Keratinocyte (primary cell): ENCODE data around the gene PAX7. TPM values are rescaled to one million over a fixed set of nuclear protein-coding genes. Genes with fewer than 3 reads are reported as not detected.

Experiments
- DNase-seq: peaks from one replicate; pipeline ENCODE4 v3.0.0-alpha.2; 2011; ENCODE audit warnings: low read depth, missing footprints, low spot score
- FAIRE-seq: peaks from 2 replicates; lab custom pipeline; 2011; peaks lifted over from hg19 to GRCh38; lab: Jason Lieb, UNC
- H2AFZ ChIP-seq: 2 replicates; pipeline ENCODE4 v1.6.0; 2012; ENCODE audit warnings: low read length, control low read depth, inconsistent platforms; ENCODE audit not compliant: control insufficient read depth
- H3K27ac ChIP-seq: 2 replicates; pipeline ENCODE4 v1.5.1; 2011; ENCODE audit warnings: low read length; ENCODE audit not compliant: control insufficient read depth, insufficient read depth
- H3K27me3 ChIP-seq: 3 replicates; pipeline ENCODE4 v1.6.0; 2011; ENCODE audit warnings: low read length; ENCODE audit not compliant: control insufficient read depth, insufficient read depth; ENCODE audit errors: extremely low read depth
- H3K36me3 ChIP-seq, 2 experiments: 2 replicates in 1 of 2; 3 replicates in 1 of 2; pipeline ENCODE4 v1.5.1; 2011; ENCODE audit warnings: low read length in 2 of 2, mild to moderate bottlenecking in 1 of 2; ENCODE audit not compliant: control insufficient read depth in 2 of 2, insufficient read depth in 2 of 2; ENCODE audit errors: extremely low read depth in 1 of 2
- H3K4me1 ChIP-seq: 3 replicates; pipeline ENCODE4 v1.5.1; 2011; ENCODE audit warnings: low read length; ENCODE audit not compliant: control insufficient read depth, insufficient read depth; ENCODE audit errors: extremely low read depth
- H3K4me2 ChIP-seq: 3 replicates; pipeline ENCODE4 v1.6.0; 2011; ENCODE audit warnings: low read depth, low read length; ENCODE audit not compliant: control insufficient read depth, insufficient read depth; ENCODE audit errors: extremely low read depth
- H3K4me3 ChIP-seq, 3 experiments: fragments of 200-600 bp in 1 of 3; sonication (generic) in 1 of 3; 2 replicates in 2 of 3; 3 replicates in 1 of 3; pipeline ENCODE4 v1.5.1; 2011 to 2016; ENCODE audit warnings: low read length in 3 of 3, mild to moderate bottlenecking in 3 of 3, control low read depth in 2 of 3, inconsistent platforms in 1 of 3, low read depth in 1 of 3, mixed read lengths in 1 of 3, mixed run types in 1 of 3, moderate library complexity in 1 of 3; ENCODE audit not compliant: control insufficient read depth in 2 of 3, insufficient read depth in 2 of 3; ENCODE audit errors: extremely low read depth in 1 of 3
- H3K79me2 ChIP-seq: 2 replicates; pipeline ENCODE4 v1.6.0; 2012; ENCODE audit warnings: low read length; ENCODE audit not compliant: control insufficient read depth, insufficient read depth
- H3K9ac ChIP-seq: 3 replicates; pipeline ENCODE4 v1.6.0; 2011; ENCODE audit warnings: low read length; ENCODE audit not compliant: control insufficient read depth, insufficient read depth; ENCODE audit errors: extremely low read depth
- H3K9me1 ChIP-seq: 3 replicates; pipeline ENCODE4 v1.6.0; 2011; ENCODE audit warnings: low read length; ENCODE audit not compliant: control insufficient read depth, insufficient read depth; ENCODE audit errors: extremely low read depth
- H3K9me3 ChIP-seq: 2 replicates; pipeline ENCODE4 v1.5.1; 2012; ENCODE audit warnings: low read depth, low read length; ENCODE audit not compliant: control insufficient read depth
- H4K20me1 ChIP-seq: 3 replicates; pipeline ENCODE4 v1.6.0; 2011; ENCODE audit warnings: low read length; ENCODE audit not compliant: control insufficient read depth, insufficient read depth; ENCODE audit errors: extremely low read depth
- EZH2 ChIP-seq: IDR thresholded peaks from one replicate; pipeline ENCODE4 v1.6.1; 2012; ENCODE audit warnings: inconsistent platforms, mild to moderate bottlenecking, low read length, moderate library complexity
- dilution Hi-C: fragments of 300-500 bp; cut with MboI; formaldehyde crosslinking; loops from one replicate; pipeline ENCODE4 v1.7.0; 2020; ENCODE audit warnings: low sequenced_read_pairs; ENCODE audit not compliant: extremely low pct_ligation_motif_present
- polyA plus RNA-seq, 5 experiments: library from polyadenylated mRNA; depleted of rRNA in 3 of 5; stranded (reverse) in 3 of 5; stranded (forward) in 1 of 5; unstranded in 1 of 5; fragments of >200 nt; gene quantifications; 1 replicate in 1 of 5; 2 replicates in 3 of 5; 3 replicates in 1 of 5; pipeline versions ENCODE4 v1.2.1 to v1.2.3, GENCODE V29; 2011 to 2012; ENCODE audit warnings: missing spikeins in 2 of 5, low read depth in 1 of 5, low replicate concordance in 1 of 5
- TF ChIP-seq, protein P1 (sequence below), 3 experiments: IDR thresholded peaks in 1 of 3; conservative IDR thresholded peaks in 1 of 3; optimal IDR thresholded peaks in 1 of 3; 2 replicates in 2 of 3; 3 replicates in 1 of 3; pipeline versions ENCODE3 to v1.5.1; 2011; ENCODE audit warnings: low read length in 3 of 3, mild to moderate bottlenecking in 3 of 3, moderate library complexity in 2 of 3, control low read depth in 1 of 3, inconsistent platforms in 1 of 3; ENCODE audit not compliant: insufficient read depth in 2 of 3; ENCODE audit errors: extremely low read depth in 1 of 3

Gene PAX7
- polyA plus RNA-seq, 1 donor (not counting 4 experiments of a cell fraction or from before 2014, with no cell fraction given) = not detected

DNA sequence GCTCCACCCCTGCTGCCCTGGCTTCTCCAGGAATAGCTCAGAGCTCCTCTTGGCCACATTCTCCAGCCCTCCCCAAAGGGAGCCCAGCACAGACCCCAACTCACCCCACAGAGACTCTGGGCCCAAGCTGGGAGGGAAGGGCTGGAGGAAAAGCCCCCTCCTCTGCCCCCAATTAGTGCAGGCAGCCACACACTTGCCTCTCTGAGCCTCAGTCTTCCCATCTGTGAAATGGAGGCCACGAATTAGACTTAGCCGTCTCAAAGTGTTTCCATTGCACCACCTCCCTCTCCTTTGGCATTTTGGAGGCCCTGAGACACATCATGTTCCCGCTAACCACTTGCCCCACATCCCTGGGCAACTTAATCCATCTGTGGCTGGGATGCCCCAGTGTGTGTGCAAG, 108.0 kb downstream of the PAX7 start:
- FAIRE-seq (no peak), DNase-seq (no peak)
- H3K9me3 ChIP-seq = no peaks in the 10 kb centered on the region
- H4K20me1 ChIP-seq = no peaks in the 10 kb centered on the region
- peaks cover 3% of the 10 kb centered on the region for H3K27me3 ChIP-seq
- TF ChIP-seq, protein P1, sequence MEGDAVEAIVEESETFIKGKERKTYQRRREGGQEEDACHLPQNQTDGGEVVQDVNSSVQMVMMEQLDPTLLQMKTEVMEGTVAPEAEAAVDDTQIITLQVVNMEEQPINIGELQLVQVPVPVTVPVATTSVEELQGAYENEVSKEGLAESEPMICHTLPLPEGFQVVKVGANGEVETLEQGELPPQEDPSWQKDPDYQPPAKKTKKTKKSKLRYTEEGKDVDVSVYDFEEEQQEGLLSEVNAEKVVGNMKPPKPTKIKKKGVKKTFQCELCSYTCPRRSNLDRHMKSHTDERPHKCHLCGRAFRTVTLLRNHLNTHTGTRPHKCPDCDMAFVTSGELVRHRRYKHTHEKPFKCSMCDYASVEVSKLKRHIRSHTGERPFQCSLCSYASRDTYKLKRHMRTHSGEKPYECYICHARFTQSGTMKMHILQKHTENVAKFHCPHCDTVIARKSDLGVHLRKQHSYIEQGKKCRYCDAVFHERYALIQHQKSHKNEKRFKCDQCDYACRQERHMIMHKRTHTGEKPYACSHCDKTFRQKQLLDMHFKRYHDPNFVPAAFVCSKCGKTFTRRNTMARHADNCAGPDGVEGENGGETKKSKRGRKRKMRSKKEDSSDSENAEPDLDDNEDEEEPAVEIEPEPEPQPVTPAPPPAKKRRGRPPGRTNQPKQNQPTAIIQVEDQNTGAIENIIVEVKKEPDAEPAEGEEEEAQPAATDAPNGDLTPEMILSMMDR (optimal IDR thresholded peaks at IDR 0.05 in 1 of 3, IDR thresholded peaks at IDR 0.05 in 1 of 3, conservative IDR thresholded peaks at IDR 0.05 in 1 of 3; ENCODE audit: extremely low read depth in 1 of 3, insufficient read depth in 2 of 3, low read length in 3 of 3) = no peak
- TF ChIP-seq EZH2 = no peak
- no peak overlapping the region for H2AFZ ChIP-seq
- H3K4me2 ChIP-seq = no peak overlapping the region
- H3K79me2 ChIP-seq = no peaks in the 10 kb centered on the region
- no peak overlapping the region for H3K4me3 ChIP-seq
- H3K4me1 ChIP-seq = no peaks in the 10 kb centered on the region
- no peak overlapping the region for H3K9ac ChIP-seq
- dilution Hi-C loops = no loop called here
- no peak overlapping the region for H3K27ac ChIP-seq
- H3K9me1 ChIP-seq = no peaks in the 10 kb centered on the region
- H3K36me3 ChIP-seq = no peaks in the 10 kb centered on the region

DNA sequence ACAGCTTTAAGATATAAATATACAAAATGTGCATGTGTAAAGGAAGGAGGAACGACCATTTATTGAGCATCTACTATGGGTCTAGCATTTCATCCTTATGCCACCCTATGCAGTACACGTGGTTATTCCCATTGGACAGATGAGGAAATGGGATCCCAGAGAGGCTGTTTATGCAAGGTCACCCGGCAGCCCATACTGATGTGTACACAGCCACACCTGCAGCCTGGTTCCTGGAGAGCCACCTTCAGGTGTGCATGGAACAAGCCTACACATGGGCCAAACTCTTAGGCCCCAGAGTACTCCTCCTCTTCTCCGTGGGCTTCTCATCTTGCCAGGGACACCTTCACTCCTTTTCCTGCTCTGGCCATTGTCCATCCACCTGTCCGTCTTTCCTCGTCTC, 108.8 kb downstream of the PAX7 start:
- H2AFZ ChIP-seq = no peak overlapping the region
- no peaks in the 10 kb centered on the region for H3K4me1 ChIP-seq
- FAIRE-seq (no peak), DNase-seq (no peak)
- no peak overlapping the region for H3K4me3 ChIP-seq
- H3K27ac ChIP-seq = no peak overlapping the region
- no peaks in the 10 kb centered on the region for H3K36me3 ChIP-seq
- H4K20me1 ChIP-seq = no peaks in the 10 kb centered on the region
- H3K79me2 ChIP-seq = no peaks in the 10 kb centered on the region
- no peaks in the 10 kb centered on the region for H3K9me1 ChIP-seq
- H3K27me3 ChIP-seq = peaks cover 3% of the 10 kb centered on the region
- dilution Hi-C loops = no loop called here
- H3K9ac ChIP-seq = no peak overlapping the region
- TF ChIP-seq EZH2 = no peak
- TF ChIP-seq, protein P1 (optimal IDR thresholded peaks at IDR 0.05 in 1 of 3, IDR thresholded peaks at IDR 0.05 in 1 of 3, conservative IDR thresholded peaks at IDR 0.05 in 1 of 3; ENCODE audit: extremely low read depth in 1 of 3, insufficient read depth in 2 of 3, low read length in 3 of 3) = no peak
- H3K9me3 ChIP-seq = no peaks in the 10 kb centered on the region
- H3K4me2 ChIP-seq = no peak overlapping the region
